HepG2 (cell line): Measurements from ENCODE around the gene GJC1. TPM values are rescaled to one million over a fixed set of nuclear protein-coding genes. Genes with fewer than 3 reads are reported as not detected.
A peak's percentile ranks its signal among the peaks of the same experiment; 100 is the strongest.

Experiments used
- ATAD3A ChIP-seq: sonication (generic); formaldehyde crosslinking; IDR thresholded peaks from 2 replicates; pipeline ENCODE4 v1.4.0; 2020; ENCODE audit warnings: missing genetic modification reagents
- BHLHE40 ChIP-seq: IDR thresholded peaks from 2 replicates; pipeline ENCODE4 v1.6.1; 2011; ENCODE audit warnings: low read length, improper control_type of control experiment
- EEA1 ChIP-seq: sonication (generic); formaldehyde crosslinking; IDR thresholded peaks from 2 replicates; pipeline ENCODE4 v1.5.1; 2020; ENCODE audit warnings: mild to moderate bottlenecking, missing genetic modification reagents, borderline replicate concordance
- KDM5B ChIP-seq: sonication (generic); formaldehyde crosslinking; IDR thresholded peaks from 2 replicates; pipeline ENCODE4 v1.4.0; 2020; ENCODE audit warnings: missing genetic modification reagents, mild to moderate bottlenecking, borderline replicate concordance
- MYNN ChIP-seq: sonication (generic); formaldehyde crosslinking; IDR thresholded peaks from 2 replicates; pipeline ENCODE4 v1.4.0; 2020; ENCODE audit warnings: mild to moderate bottlenecking, low read depth, missing genetic modification reagents
- RAD21 ChIP-seq: fragments of 450-650 bp; formaldehyde crosslinking; IDR thresholded peaks from 2 replicates; pipeline ENCODE4 v1.5.0; 2020; ENCODE audit warnings: mild to moderate bottlenecking
- RBM22 ChIP-seq: fragments of 200-400 bp; formaldehyde crosslinking; optimal IDR thresholded peaks from 2 replicates; pipeline ENCODE3; 2017; ENCODE audit warnings: mild to moderate bottlenecking, low read length, moderate library complexity
- ZBTB20 ChIP-seq: sonication (generic); formaldehyde crosslinking; IDR thresholded peaks from 2 replicates; pipeline ENCODE4 v1.8.1; 2023; ENCODE audit warnings: missing genetic modification reagents, low read depth, mild to moderate bottlenecking, borderline replicate concordance
- ZC3H4 ChIP-seq: sonication (generic); formaldehyde crosslinking; IDR thresholded peaks from 2 replicates; pipeline ENCODE4 v1.4.0; 2020; ENCODE audit warnings: missing genetic modification reagents, borderline replicate concordance
- ZNF224 ChIP-seq: sonication (generic); formaldehyde crosslinking; IDR thresholded peaks from 2 replicates; pipeline ENCODE4 v1.5.0; 2020; ENCODE audit warnings: mild to moderate bottlenecking, missing genetic modification reagents
- ZNF234 ChIP-seq: sonication (generic); formaldehyde crosslinking; conservative IDR thresholded peaks from 2 replicates; pipeline ENCODE4 v1.5.1; 2020; ENCODE audit warnings: mild to moderate bottlenecking, missing genetic modification reagents
- ZNF558 ChIP-seq: sonication (generic); formaldehyde crosslinking; IDR thresholded peaks from 2 replicates; pipeline ENCODE4 v1.9.0; 2022; ENCODE audit warnings: mild to moderate bottlenecking, missing genetic modification reagents, borderline replicate concordance
- ZNF574 ChIP-seq: sonication (generic); formaldehyde crosslinking; IDR thresholded peaks from 2 replicates; pipeline ENCODE4 v1.4.0; 2020; ENCODE audit warnings: missing genetic modification reagents
- ZNF597 ChIP-seq: sonication (generic); formaldehyde crosslinking; IDR thresholded peaks from 2 replicates; pipeline ENCODE4 v1.5.0; 2020; ENCODE audit warnings: missing genetic modification reagents
- ZNF615 ChIP-seq: sonication (generic); formaldehyde crosslinking; IDR thresholded peaks from 2 replicates; pipeline ENCODE4 v1.5.0; 2020; ENCODE audit warnings: mild to moderate bottlenecking, missing genetic modification reagents, borderline replicate concordance
- ZNF629 ChIP-seq: sonication (generic); formaldehyde crosslinking; conservative IDR thresholded peaks from 2 replicates; pipeline ENCODE4 v1.5.0; 2020; ENCODE audit warnings: missing genetic modification reagents
- ZNF746 ChIP-seq: sonication (generic); formaldehyde crosslinking; IDR thresholded peaks from 2 replicates; pipeline ENCODE4 v1.8.0; 2022; ENCODE audit warnings: mild to moderate bottlenecking, missing genetic modification reagents
- ZNF776 ChIP-seq: sonication (generic); formaldehyde crosslinking; IDR thresholded peaks from 2 replicates; pipeline ENCODE4 v1.4.0; 2020; ENCODE audit warnings: mild to moderate bottlenecking, missing genetic modification reagents
- ZUFSP ChIP-seq: sonication (generic); formaldehyde crosslinking; IDR thresholded peaks from 2 replicates; pipeline ENCODE4 v1.9.0; 2021; ENCODE audit warnings: missing genetic modification reagents, mild to moderate bottlenecking, borderline replicate concordance
- polyA plus RNA-seq, 8 experiments: library from polyadenylated mRNA; depleted of rRNA in 3 of 8; stranded (reverse) in 7 of 8; unstranded in 1 of 8; fragments of >200 nt; fragmentation: Illumina TruSeq in 4 of 8; extraction: Trizol in 4 of 8; gene quantifications; 2 replicates each; pipeline versions ENCODE4 v1.2.1 to v1.2.3, GENCODE V29; 2011 to 2016; ENCODE audit warnings: low read depth in 4 of 8, missing spikeins in 1 of 8, mixed read lengths in 1 of 8; ENCODE audit not compliant: insufficient read depth in 1 of 8
- total RNA-seq, 5 experiments: library from RNA; depleted of rRNA; stranded (reverse); fragments of >200 nt; fragmentation: Illumina TruSeq; extraction: Trizol; gene quantifications; 2 replicates each; pipeline ENCODE4 v1.2.3, GENCODE V29; 2016; ENCODE audit warnings: low read depth in 1 of 5
- TF ChIP-seq, protein P1 (sequence below): sonication (generic); IDR thresholded peaks from 2 replicates; pipeline ENCODE4 v1.6.1; 2016; ENCODE audit warnings: low read depth, borderline replicate concordance
- TF ChIP-seq, protein P2 (sequence below): sonication (generic); formaldehyde crosslinking; IDR thresholded peaks from 2 replicates; pipeline ENCODE4 v1.4.0; 2020; ENCODE audit warnings: missing genetic modification reagents

The GJC1 gene
- total and polyA plus RNA-seq, 2 of the 13 experiments (the other 11 are each of a cell fraction or from before 2014, with no cell fraction given), result 1.7 TPM

DNA sequence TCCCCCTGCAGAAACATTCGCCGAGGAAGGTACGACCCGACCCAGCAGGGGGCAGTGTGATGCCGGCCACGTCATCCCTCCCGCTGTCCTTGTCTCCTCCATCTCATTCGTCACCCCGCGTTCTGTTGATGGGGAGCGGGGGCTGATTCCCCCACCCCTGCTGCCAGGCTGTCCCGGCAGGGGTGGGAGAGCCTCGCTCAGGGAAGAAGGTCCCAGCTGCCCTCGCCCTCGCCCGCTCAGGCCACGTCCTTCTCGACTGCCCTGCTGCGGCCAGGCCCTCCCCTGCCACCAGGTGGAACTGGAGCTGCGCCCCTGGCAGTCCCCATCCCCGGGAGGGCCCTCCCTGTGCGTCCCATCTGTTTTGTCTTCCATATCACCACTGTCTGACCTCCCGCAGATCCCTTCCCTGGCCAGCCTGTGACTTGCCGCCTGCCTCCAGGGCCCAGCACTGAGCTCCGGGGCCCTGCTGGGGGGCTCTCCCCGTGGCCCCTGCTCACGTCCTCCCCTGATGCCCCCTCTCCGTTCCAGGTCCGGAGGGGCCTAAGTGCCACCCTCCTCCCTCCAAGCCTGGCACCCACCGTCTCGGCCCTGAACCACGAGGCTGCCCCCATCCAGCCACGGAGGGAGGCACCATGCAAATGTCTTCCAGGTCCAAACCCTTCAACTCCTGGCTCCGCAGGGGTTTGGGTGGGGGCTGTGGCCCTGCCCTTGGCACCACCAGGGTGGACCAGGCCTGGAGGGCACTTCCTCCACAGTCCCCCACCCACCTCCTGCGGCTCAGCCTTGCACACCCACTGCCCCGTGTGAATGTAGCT is 50.7 kb downstream of the GJC1 start (continued):
- TF ChIP-seq ZNF597 (CRISPR knock-in tag), result no peak
- TF ChIP-seq ZNF776 (CRISPR knock-in tag), result peak; percentile 87; the same call in 1 of the 2 replicates
- TF ChIP-seq MYNN (CRISPR knock-in tag), result no peak
- TF ChIP-seq, protein P1, sequence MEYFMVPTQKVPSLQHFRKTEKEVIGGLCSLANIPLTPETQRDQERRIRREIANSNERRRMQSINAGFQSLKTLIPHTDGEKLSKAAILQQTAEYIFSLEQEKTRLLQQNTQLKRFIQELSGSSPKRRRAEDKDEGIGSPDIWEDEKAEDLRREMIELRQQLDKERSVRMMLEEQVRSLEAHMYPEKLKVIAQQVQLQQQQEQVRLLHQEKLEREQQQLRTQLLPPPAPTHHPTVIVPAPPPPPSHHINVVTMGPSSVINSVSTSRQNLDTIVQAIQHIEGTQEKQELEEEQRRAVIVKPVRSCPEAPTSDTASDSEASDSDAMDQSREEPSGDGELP, result no peak; the same call in 1 of the 2 replicates
- peak; percentile 89; the same call in 1 of the 2 replicates for TF ChIP-seq RAD21 (CRISPR knock-in tag)
- no peak for TF ChIP-seq ZNF746 (CRISPR knock-in tag)
- TF ChIP-seq ZUFSP (CRISPR knock-in tag), result no peak
- no peak for TF ChIP-seq ZNF558 (CRISPR knock-in tag)
- TF ChIP-seq KDM5B, result peak; percentile 93
- TF ChIP-seq RBM22, result no peak
- TF ChIP-seq ZC3H4 (CRISPR knock-in tag), result no peak
- TF ChIP-seq BHLHE40, result no peak
- TF ChIP-seq, protein P2, sequence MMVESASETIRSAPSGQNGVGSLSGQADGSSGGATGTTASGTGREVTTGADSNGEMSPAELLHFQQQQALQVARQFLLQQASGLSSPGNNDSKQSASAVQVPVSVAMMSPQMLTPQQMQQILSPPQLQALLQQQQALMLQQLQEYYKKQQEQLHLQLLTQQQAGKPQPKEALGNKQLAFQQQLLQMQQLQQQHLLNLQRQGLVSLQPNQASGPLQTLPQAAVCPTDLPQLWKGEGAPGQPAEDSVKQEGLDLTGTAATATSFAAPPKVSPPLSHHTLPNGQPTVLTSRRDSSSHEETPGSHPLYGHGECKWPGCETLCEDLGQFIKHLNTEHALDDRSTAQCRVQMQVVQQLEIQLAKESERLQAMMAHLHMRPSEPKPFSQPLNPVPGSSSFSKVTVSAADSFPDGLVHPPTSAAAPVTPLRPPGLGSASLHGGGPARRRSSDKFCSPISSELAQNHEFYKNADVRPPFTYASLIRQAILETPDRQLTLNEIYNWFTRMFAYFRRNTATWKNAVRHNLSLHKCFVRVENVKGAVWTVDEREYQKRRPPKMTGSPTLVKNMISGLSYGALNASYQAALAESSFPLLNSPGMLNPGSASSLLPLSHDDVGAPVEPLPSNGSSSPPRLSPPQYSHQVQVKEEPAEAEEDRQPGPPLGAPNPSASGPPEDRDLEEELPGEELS, result no peak
- no peak for TF ChIP-seq ZNF234 (CRISPR knock-in tag)
- no peak for TF ChIP-seq ATAD3A
- no peak for TF ChIP-seq ZNF629 (CRISPR knock-in tag)
- TF ChIP-seq ZBTB20 (CRISPR knock-in tag), result no peak; the same call in 1 of the 2 replicates
- no peak for TF ChIP-seq ZNF224
- TF ChIP-seq ZNF574, result peak; percentile 74
- TF ChIP-seq EEA1 (CRISPR knock-in tag), result 0 out of 2 replicates have a peak, but pooled peaks have one; percentile 8
- TF ChIP-seq ZNF615 (CRISPR knock-in tag), result no peak
